WTC11 (cell line): ENCODE results near the gene KLHL29. TPM values are rescaled to one million over a fixed set of nuclear protein-coding genes. Genes with fewer than 3 reads are reported as not detected.
A peak's percentile ranks its signal among the peaks of the same experiment; 100 is the strongest.

Source experiments
- ATAC-seq: fragments of 200-7000 bp; cut with Tn5 transposase; 2 replicates; pipeline ENCODE4 v1.10.0; 2021; ENCODE audit warnings: mild to moderate bottlenecking, moderate library complexity
- CTCF ChIA-PET: fragments of 300-600 bp; sonication (Branson Sonifier 250); formaldehyde crosslinking; loops from one replicate; lab custom pipeline; 2021; ENCODE audit warnings: antibody characterized with exemption; lab: Charles Lee
- POLR2A ChIA-PET: fragments of 350-600 bp; sonication (Branson Sonifier 250); formaldehyde crosslinking; loops from one replicate; lab custom pipeline; 2021; ENCODE audit warnings: antibody characterized with exemption; lab: Charles Lee
- DNase-seq: peaks from one replicate; pipeline ENCODE4 v3.0.0; 2021; ENCODE audit warnings: low spot score
- H3K27ac Mint-ChIP-seq: 2 replicates; pipeline ENCODE4 v1.8.0; 2021; ENCODE audit warnings: mixed read lengths
- H3K27me3 Mint-ChIP-seq: 2 replicates; pipeline ENCODE4 v1.8.0; 2021; ENCODE audit warnings: low read depth, mild to moderate bottlenecking, moderate library complexity, mixed read lengths
- H3K36me3 Mint-ChIP-seq: 2 replicates; pipeline ENCODE4 v1.8.0; 2021; ENCODE audit warnings: mixed read lengths
- H3K4me1 Mint-ChIP-seq: 2 replicates; pipeline ENCODE4 v1.8.0; 2022; ENCODE audit warnings: mixed read lengths
- H3K4me3 Mint-ChIP-seq: 2 replicates; pipeline ENCODE4 v1.8.0; 2021; ENCODE audit warnings: mild to moderate bottlenecking, moderate library complexity, mixed read lengths
- H3K9me3 Mint-ChIP-seq: 2 replicates; pipeline ENCODE4 v1.8.0; 2021; ENCODE audit warnings: mixed read lengths
- ATF3 ChIP-seq: sonication (generic); formaldehyde crosslinking; conservative IDR thresholded peaks from 2 replicates; pipeline ENCODE4 v1.8.1; 2022; ENCODE audit warnings: mild to moderate bottlenecking, missing genetic modification reagents
- CREM ChIP-seq: sonication (generic); formaldehyde crosslinking; IDR thresholded peaks from 2 replicates; pipeline ENCODE4 v1.8.1; 2022; ENCODE audit warnings: mild to moderate bottlenecking, missing genetic modification reagents, moderate library complexity
- E2F4 ChIP-seq: sonication (generic); formaldehyde crosslinking; IDR thresholded peaks from 2 replicates; pipeline ENCODE4 v1.8.1; 2022; ENCODE audit warnings: low read depth, mild to moderate bottlenecking, moderate library complexity, missing genetic modification reagents, borderline replicate concordance
- E2F5 ChIP-seq: sonication (generic); formaldehyde crosslinking; IDR thresholded peaks from 2 replicates; pipeline ENCODE4 v1.8.1; 2022; ENCODE audit warnings: mild to moderate bottlenecking, moderate library complexity, missing genetic modification reagents
- EMX1 ChIP-seq: fragments of 250-450 bp; sonication (Bioruptor Pico); IDR thresholded peaks from 2 replicates; pipeline ENCODE4 v1.8.0; 2021; ENCODE audit warnings: mild to moderate bottlenecking
- FOXK1 ChIP-seq: sonication (generic); formaldehyde crosslinking; IDR thresholded peaks from 2 replicates; pipeline ENCODE4 v1.8.0; 2022; ENCODE audit warnings: mild to moderate bottlenecking, moderate library complexity, missing genetic modification reagents
- FOXP1 ChIP-seq: sonication (generic); formaldehyde crosslinking; IDR thresholded peaks from 2 replicates; pipeline ENCODE4 v1.8.0; 2022; ENCODE audit warnings: missing genetic modification reagents, mild to moderate bottlenecking, moderate library complexity, borderline replicate concordance
- HMGA2 ChIP-seq: fragments of 250-450 bp; sonication (Bioruptor Pico); IDR thresholded peaks from 2 replicates; pipeline ENCODE4 v1.4.0; 2021; ENCODE audit warnings: mild to moderate bottlenecking, moderate library complexity
- JAZF1 ChIP-seq: fragments of 250-450 bp; sonication (Bioruptor Pico); IDR thresholded peaks from 2 replicates; pipeline ENCODE4 v1.9.0; 2021; ENCODE audit warnings: moderate library complexity, mild to moderate bottlenecking, inconsistent platforms
- JUN ChIP-seq: sonication (generic); formaldehyde crosslinking; IDR thresholded peaks from 2 replicates; pipeline ENCODE4 v1.8.0; 2023; ENCODE audit warnings: mild to moderate bottlenecking, missing genetic modification reagents
- MYBL2 ChIP-seq: sonication (generic); formaldehyde crosslinking; IDR thresholded peaks from 2 replicates; pipeline ENCODE4 v1.8.1; 2023; ENCODE audit warnings: mild to moderate bottlenecking, moderate library complexity, missing genetic modification reagents
- NR2C2 ChIP-seq: sonication (generic); formaldehyde crosslinking; IDR thresholded peaks from 2 replicates; pipeline ENCODE4 v1.8.0; 2022; ENCODE audit warnings: mild to moderate bottlenecking, missing genetic modification reagents
- PRDM15 ChIP-seq: sonication (generic); formaldehyde crosslinking; IDR thresholded peaks from 2 replicates; pipeline ENCODE4 v1.8.0; 2022; ENCODE audit warnings: missing genetic modification reagents
- SMAD3 ChIP-seq: sonication (generic); formaldehyde crosslinking; IDR thresholded peaks from 2 replicates; pipeline ENCODE4 v1.8.0; 2022; ENCODE audit warnings: missing genetic modification reagents, mild to moderate bottlenecking, borderline replicate concordance
- SOX15 ChIP-seq: fragments of 250-450 bp; sonication (Bioruptor Pico); IDR thresholded peaks from 2 replicates; pipeline ENCODE4 v1.9.0; 2021; ENCODE audit warnings: mild to moderate bottlenecking
- TCF7 ChIP-seq: sonication (generic); formaldehyde crosslinking; IDR thresholded peaks from 2 replicates; pipeline ENCODE4 v1.8.0; 2022; ENCODE audit warnings: mild to moderate bottlenecking, low read depth, missing genetic modification reagents, moderate library complexity
- TEAD4 ChIP-seq: sonication (generic); formaldehyde crosslinking; IDR thresholded peaks from 2 replicates; pipeline ENCODE4 v1.8.0; 2022; ENCODE audit warnings: mild to moderate bottlenecking, missing genetic modification reagents
- ZMAT4 ChIP-seq: fragments of 250-450 bp; sonication (Bioruptor Pico); IDR thresholded peaks from 2 replicates; pipeline ENCODE4 v1.9.0; 2021; ENCODE audit warnings: mild to moderate bottlenecking
- ZNF138 ChIP-seq: sonication (generic); formaldehyde crosslinking; conservative IDR thresholded peaks from 2 replicates; pipeline ENCODE4 v1.8.1; 2022; ENCODE audit warnings: mild to moderate bottlenecking, moderate library complexity, missing genetic modification reagents
- ZNF263 ChIP-seq: sonication (generic); formaldehyde crosslinking; IDR thresholded peaks from 2 replicates; pipeline ENCODE4 v1.8.1; 2022; ENCODE audit warnings: low read depth, mild to moderate bottlenecking, moderate library complexity, missing genetic modification reagents
- ZNF317 ChIP-seq: sonication (generic); formaldehyde crosslinking; IDR thresholded peaks from 2 replicates; pipeline ENCODE4 v1.8.1; 2023; ENCODE audit warnings: low read depth, mild to moderate bottlenecking, moderate library complexity, missing genetic modification reagents, borderline replicate concordance
- ZNF532 ChIP-seq: fragments of 250-450 bp; sonication (Bioruptor Pico); IDR thresholded peaks from 2 replicates; pipeline ENCODE4 v1.9.0; 2021; ENCODE audit warnings: mild to moderate bottlenecking, borderline replicate concordance
- total RNA-seq: library from RNA; stranded (reverse); gene quantifications from 3 replicates; pipeline ENCODE4 v1.2.3, GENCODE V29; 2021

The KLHL29 gene
- total RNA-seq, 1 experiment from 2014 or later: 7.1 TPM

- TF ChIP-seq ZNF532 (CRISPR knock-in tag) (no peak), EMX1 (CRISPR knock-in tag) (no peak), E2F4 (CRISPR knock-in tag) (no peak)
- CTCF ChIA-PET: no interaction called here
- Mint-ChIP-seq H3K4me1 (peaks cover 13% of the 10 kb centered on the region), H3K36me3 (no peaks in the 10 kb centered on the region), H3K27ac (peak overlapping the region; percentile 11; the same call in 1 of the 2 replicates), H3K4me3 (no peak overlapping the region), H3K9me3 (peaks cover 4% of the 10 kb centered on the region), H3K27me3 (no peaks in the 10 kb centered on the region)
- POLR2A ChIA-PET: no interaction called here
- ATAC-seq (no peak), DNase-seq (no peak)
These were observed 244.9 kb downstream of the KLHL29 start for GRCh38 chr2:23629772-23630480.

- ChIA-PET POLR2A (no interaction called here), CTCF (no interaction called here)
- H3K4me1 Mint-ChIP-seq: peaks cover 13% of the 10 kb centered on the region
- no peaks in the 10 kb centered on the region for H3K9me3 Mint-ChIP-seq
- no peak for ATAC-seq
- H3K4me3 Mint-ChIP-seq: no peak overlapping the region
- H3K27me3 Mint-ChIP-seq: no peaks in the 10 kb centered on the region
- no peaks in the 10 kb centered on the region for H3K36me3 Mint-ChIP-seq
- H3K27ac Mint-ChIP-seq: no peak overlapping the region
- TF ChIP-seq PRDM15 (CRISPR knock-in tag) (no peak), TEAD4 (CRISPR knock-in tag) (no peak), ZNF263 (no peak), SOX15 (CRISPR knock-in tag) (no peak), HMGA2 (CRISPR knock-in tag) (no peak), JAZF1 (no peak), ZMAT4 (CRISPR knock-in tag) (no peak), ZNF317 (CRISPR knock-in tag) (no peak), NR2C2 (CRISPR knock-in tag) (no peak), FOXP1 (no peak), FOXK1 (CRISPR knock-in tag) (no peak), E2F5 (CRISPR knock-in tag) (no peak), ZNF138 (CRISPR knock-in tag) (no peak), CREM (CRISPR knock-in tag) (no peak), ATF3 (CRISPR knock-in tag) (no peak), SMAD3 (CRISPR knock-in tag) (no peak), JUN (no peak), MYBL2 (CRISPR knock-in tag) (no peak), TCF7 (CRISPR knock-in tag) (no peak)
- DNase-seq: no peak
These were observed 246.0 kb downstream of the KLHL29 start for GRCh38 chr2:23630961-23631360.
